ENCODE data around the gene MANEA. TPM values are rescaled to one million over a fixed set of nuclear protein-coding genes. Genes with fewer than 3 reads are reported as not detected.

The MANEA gene
- total RNA-seq, 4 donors from 2014 or later: 7.5 to 11.4 (median 9.9) TPM

DNA sequence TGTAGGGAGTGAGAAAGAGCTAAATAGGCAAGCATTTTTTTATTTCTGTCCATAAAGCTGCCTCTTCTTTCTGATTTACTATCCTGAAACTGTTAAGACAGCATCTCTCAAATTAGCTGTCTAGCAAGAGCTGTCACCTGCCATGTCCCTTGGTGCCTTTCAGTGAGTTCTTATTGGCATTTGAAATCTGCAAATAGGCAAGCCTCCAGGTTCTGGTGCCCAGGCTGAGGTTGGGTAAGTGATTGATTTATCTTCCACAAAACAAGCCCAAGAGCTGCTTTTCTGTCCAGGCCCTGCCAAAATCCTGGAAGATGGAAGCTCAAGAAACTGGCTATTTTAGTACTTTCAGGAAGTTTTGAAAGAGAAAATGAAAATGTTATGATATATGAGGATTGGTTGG is 22.4 kb downstream of the MANEA start:
- H3K27ac ChIP-seq: no peak overlapping the region
- no peak for TF ChIP-seq POLR2A (IDR thresholded peaks at IDR 0.05)
- TF ChIP-seq, protein P1, sequence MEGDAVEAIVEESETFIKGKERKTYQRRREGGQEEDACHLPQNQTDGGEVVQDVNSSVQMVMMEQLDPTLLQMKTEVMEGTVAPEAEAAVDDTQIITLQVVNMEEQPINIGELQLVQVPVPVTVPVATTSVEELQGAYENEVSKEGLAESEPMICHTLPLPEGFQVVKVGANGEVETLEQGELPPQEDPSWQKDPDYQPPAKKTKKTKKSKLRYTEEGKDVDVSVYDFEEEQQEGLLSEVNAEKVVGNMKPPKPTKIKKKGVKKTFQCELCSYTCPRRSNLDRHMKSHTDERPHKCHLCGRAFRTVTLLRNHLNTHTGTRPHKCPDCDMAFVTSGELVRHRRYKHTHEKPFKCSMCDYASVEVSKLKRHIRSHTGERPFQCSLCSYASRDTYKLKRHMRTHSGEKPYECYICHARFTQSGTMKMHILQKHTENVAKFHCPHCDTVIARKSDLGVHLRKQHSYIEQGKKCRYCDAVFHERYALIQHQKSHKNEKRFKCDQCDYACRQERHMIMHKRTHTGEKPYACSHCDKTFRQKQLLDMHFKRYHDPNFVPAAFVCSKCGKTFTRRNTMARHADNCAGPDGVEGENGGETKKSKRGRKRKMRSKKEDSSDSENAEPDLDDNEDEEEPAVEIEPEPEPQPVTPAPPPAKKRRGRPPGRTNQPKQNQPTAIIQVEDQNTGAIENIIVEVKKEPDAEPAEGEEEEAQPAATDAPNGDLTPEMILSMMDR (IDR thresholded peaks at IDR 0.05): no peak
- TF ChIP-seq EP300 (IDR thresholded peaks at IDR 0.05): no peak
- no peaks in the 10 kb centered on the region for H3K27me3 ChIP-seq
- H3K4me3 ChIP-seq: no peak overlapping the region
- no peak for DNase-seq (ENCODE audit: low spot score in 2 of 2)
- H3K4me1 ChIP-seq: no peaks in the 10 kb centered on the region
- H3K36me3 ChIP-seq: peaks cover 0 to 7% (median 0%) of the 10 kb centered on the region in 3 donors
- H3K9me3 ChIP-seq: no peaks in the 10 kb centered on the region

DNA sequence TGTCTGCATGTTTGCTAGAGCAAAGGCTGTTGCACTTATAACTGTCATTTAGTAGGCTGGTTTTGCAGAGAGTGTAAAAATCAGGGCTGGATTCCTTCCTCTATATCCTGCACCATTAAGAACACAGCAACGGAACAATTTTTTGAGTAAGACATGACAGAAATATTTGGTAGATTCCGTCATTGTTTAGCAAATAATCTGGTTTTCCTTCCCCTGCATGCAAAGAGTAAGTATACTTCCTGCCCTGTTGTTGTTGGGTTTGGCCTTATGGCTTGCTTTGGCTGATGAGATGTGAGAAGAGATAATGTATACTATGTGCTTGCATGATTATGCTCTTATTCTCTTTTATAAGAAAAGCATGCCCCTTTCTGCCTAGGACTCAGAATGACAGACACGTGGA is 23.8 kb downstream of the MANEA start:
- Histone ChIP-seq H3K36me3 (peaks cover 0 to 11% (median 0%) of the 10 kb centered on the region in 3 donors), H3K9me3 (no peaks in the 10 kb centered on the region), H3K27me3 (no peaks in the 10 kb centered on the region), H3K4me3 (no peak overlapping the region), H3K27ac (no peak overlapping the region), H3K4me1 (no peaks in the 10 kb centered on the region)
- no peak for DNase-seq (ENCODE audit: low spot score in 2 of 2)
- 75 to 86% methylated on average over 3 of the region's 3 CpGs for WGBS, 2 donors
- TF ChIP-seq, protein P1 (IDR thresholded peaks at IDR 0.05): no peak

- WGBS, 2 donors: 59 to 66% methylated on average over 3 of the region's 3 CpGs
Observed at GRCh38 chr6:95614094-95614493, 36.8 kb downstream of the MANEA start.

DNA sequence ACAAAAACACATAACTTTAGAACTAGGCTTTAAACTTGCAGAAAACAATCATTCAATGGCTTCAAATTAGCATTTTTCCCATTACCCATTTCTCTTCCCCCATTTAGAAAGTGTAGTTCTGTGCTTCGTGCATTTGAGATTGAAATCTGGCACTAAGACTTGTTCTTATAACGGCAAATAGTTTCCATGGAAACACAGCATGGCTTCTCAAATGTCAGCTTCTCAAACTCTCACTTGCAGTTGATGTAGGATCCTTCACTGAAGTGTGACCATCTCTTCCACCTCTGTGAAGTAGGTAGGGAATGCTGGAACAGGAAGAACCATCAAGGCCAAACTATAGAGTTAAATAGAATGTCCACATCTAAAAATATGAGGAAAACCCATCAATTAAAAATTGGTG is 52.2 kb downstream of the MANEA start:
- H3K27ac ChIP-seq: no peak overlapping the region

More at GRCh38 chr6:95614094-95614493, 36.8 kb downstream of the MANEA start:
- no peaks in the 10 kb centered on the region for H3K9me3 ChIP-seq
- no peak overlapping the region for H3K27ac ChIP-seq
- H3K4me3 ChIP-seq: no peak overlapping the region
- no peaks in the 10 kb centered on the region for H3K27me3 ChIP-seq
- no peak for TF ChIP-seq POLR2A (IDR thresholded peaks at IDR 0.05)
- TF ChIP-seq EP300 (IDR thresholded peaks at IDR 0.05): no peak
- TF ChIP-seq, protein P1 (IDR thresholded peaks at IDR 0.05): no peak
- H3K36me3 ChIP-seq: no peaks in the 10 kb centered on the region
- no peaks in the 10 kb centered on the region for H3K4me1 ChIP-seq
- no peak for DNase-seq (ENCODE audit: low spot score in 2 of 2)

DNA sequence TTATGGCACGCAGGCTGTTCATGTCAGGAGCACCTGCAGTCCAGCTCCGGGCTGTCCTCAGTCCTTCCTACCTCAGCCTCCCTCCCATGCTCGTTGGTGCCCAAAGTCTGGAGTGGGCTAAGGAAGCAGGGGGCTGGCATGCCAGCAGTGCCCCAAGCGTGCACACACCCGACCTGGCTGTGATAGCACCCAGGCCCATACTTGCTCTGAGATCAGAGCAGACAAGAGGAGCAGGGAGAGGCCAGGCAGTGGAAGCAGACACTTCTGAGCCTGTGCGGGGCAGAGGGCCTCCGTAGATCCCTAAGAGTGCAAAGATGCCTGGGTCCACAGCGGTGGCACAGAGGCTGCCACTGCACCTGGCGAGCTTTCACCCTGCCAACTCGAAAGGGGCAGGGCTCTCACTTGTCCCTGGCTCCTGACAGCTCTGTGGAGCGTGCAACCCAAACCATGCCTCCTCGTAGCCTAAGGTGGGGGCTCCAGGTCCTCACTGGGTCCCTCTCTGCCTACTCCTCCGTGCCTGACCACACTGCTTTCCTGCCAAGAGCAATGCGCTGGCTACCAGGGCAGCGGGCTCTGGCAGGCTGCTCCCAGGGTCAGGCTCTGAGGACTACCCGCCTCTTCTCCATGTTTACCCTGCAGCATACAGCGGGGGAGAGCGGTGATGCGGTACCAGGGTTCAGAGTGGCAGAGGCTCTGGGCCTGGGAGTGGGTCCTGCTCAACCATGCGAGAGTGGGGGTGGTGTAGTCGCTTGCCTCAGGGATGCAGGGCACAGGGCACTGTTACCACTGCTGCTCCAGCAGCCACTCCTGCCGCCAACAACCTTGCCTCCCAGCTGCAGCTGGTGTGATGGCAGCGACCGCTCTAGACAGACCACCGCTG is 59.5 kb downstream of the MANEA start:
- no peak for TF ChIP-seq EP300 (IDR thresholded peaks at IDR 0.05)
- TF ChIP-seq, protein P1 (IDR thresholded peaks at IDR 0.05): no peak
- no peak for TF ChIP-seq POLR2A (IDR thresholded peaks at IDR 0.05)

More for the DNA sequence above, 52.2 kb downstream of the MANEA start:
- 52 to 57% methylated on average over 2 of the region's 2 CpGs for WGBS, 2 donors
- Histone ChIP-seq H3K27me3 (no peaks in the 10 kb centered on the region), H3K9me3 (no peaks in the 10 kb centered on the region), H3K36me3 (no peaks in the 10 kb centered on the region), H3K4me3 (no peak overlapping the region), H3K4me1 (no peaks in the 10 kb centered on the region)
- no peak for DNase-seq (ENCODE audit: low spot score in 2 of 2)
- TF ChIP-seq, protein P1 (IDR thresholded peaks at IDR 0.05): no peak
- TF ChIP-seq POLR2A (IDR thresholded peaks at IDR 0.05) (no peak), EP300 (IDR thresholded peaks at IDR 0.05) (no peak)

More for the DNA sequence above, 59.5 kb downstream of the MANEA start:
- no peaks in the 10 kb centered on the region for H3K27me3 ChIP-seq
- H3K36me3 ChIP-seq: no peaks in the 10 kb centered on the region
- H3K9me3 ChIP-seq: no peaks in the 10 kb centered on the region
- DNase-seq (ENCODE audit: low spot score in 2 of 2): no peak
- H3K27ac ChIP-seq: no peak overlapping the region
- no peaks in the 10 kb centered on the region for H3K4me1 ChIP-seq
- 89 to 91% methylated on average over 14 to 24 of the region's 25 CpGs for WGBS, 2 donors
- H3K4me3 ChIP-seq: no peak overlapping the region
